ENCODE results near the gene TMEM116.
"Not testable (repeated sequence)": the region's sequence is repeated elsewhere in the genome, so short reads cannot be mapped to it uniquely, and the experiment has no call there.

Gene TMEM116

DNA sequence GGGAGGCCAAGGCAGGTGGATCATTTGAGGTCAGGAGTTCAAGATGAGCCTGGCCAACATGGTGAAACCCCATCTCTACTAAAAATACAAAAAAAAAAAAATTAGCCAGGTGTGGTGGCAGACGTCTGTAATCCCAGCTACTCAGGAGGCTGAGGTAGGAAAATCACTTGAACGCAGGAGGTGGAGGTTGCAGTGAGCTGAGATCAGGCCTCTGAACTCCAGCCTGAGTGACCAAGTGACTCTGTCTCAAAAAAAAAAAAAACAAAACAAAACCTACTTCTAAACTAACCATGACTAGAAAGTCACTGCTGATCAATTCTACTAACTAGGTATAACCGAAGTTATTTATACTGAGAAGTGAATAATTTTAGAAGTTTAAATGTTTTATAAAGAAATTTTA, 3.4 kb downstream of the TMEM116 start:
- not testable (repeated sequence) for DNase-seq (ENCODE audit: low spot score)

- DNase-seq (ENCODE audit: low spot score) = no peak
These were observed 4.0 kb downstream of the TMEM116 start for GRCh38 chr12:112008918-112009317.

GRCh38 chr12:112007945-112008344, 5.0 kb downstream of the TMEM116 start:
- no peak for DNase-seq (ENCODE audit: low spot score)

DNA sequence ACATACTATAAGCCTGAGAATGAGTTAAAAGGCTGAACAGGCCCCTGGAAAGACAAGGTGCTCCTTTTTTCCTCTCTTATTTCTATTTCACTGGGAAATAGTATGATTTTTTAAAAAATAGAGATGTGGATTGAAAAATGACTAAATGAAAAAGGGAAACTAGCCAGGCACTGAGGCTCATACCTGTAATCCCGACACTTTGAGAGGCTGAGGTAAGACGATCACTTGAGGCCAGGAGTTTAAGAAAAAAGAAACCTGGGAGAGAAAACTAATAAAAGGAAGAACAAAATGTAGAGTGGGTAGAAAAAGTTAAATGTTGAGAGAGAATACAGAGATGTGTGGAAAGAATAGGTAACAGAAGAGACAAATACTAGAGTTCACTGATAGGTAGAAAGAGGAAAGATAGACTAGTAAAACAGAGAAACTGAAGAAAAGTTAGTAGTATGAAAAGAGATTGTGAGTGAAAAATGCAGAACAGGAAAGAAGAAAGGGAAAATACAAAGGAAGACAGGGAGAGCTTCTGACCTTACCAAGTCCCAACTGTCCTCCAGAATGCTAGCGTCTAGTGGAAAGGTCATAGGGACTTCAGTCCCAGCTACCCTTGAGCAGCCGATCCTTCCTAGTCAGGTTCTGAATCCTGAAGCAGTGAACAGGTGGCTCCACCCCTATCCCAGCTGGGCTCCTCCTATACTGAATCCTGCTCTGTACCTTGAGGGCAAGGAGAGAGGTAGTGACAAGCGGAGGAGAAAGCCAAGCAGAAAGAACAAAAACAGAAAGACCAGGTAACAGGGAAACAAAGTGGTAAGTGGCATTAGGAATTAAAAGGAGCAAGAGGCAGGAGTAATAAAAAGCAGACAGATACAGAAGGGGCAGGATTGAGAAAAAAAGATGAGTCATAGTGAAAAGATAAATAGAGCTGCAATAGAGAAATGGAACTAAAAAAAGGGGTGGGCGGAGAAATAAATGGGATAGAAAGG, 7.3 kb downstream of the TMEM116 start:
- no peak for DNase-seq (ENCODE audit: low spot score)

GRCh38 chr12:112004041-112004440, 8.9 kb downstream of the TMEM116 start:
- DNase-seq (ENCODE audit: low spot score) = no peak

DNA sequence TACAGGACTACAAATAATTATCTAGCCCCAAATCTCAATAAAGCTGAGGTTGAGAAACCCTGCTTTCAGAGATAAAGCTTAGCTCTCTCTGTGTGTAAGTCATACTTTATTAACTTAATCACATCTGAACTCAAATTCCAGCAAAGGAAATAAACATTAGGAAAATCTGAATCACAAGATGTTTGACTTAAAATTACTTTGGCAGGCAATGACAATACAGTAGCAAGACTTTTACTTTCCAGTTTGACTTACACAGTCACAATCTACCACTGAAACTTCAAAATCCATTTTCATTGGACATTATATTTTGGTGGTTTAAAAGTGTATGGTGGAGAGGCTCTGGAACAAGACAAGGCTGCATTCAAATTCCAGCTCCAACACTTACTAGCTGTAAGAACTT, 11.4 kb downstream of the TMEM116 start:
- DNase-seq (ENCODE audit: low spot score) = no peak

GRCh38 chr12:112000820-112001219, 12.1 kb downstream of the TMEM116 start:
- DNase-seq (ENCODE audit: low spot score) = no peak

GRCh38 chr12:111999129-111999528, 13.8 kb downstream of the TMEM116 start:
- DNase-seq (ENCODE audit: low spot score) = not testable (repeated sequence)

GRCh38 chr12:111998015-111998414, 14.9 kb downstream of the TMEM116 start:
- no peak for DNase-seq (ENCODE audit: low spot score)

DNA sequence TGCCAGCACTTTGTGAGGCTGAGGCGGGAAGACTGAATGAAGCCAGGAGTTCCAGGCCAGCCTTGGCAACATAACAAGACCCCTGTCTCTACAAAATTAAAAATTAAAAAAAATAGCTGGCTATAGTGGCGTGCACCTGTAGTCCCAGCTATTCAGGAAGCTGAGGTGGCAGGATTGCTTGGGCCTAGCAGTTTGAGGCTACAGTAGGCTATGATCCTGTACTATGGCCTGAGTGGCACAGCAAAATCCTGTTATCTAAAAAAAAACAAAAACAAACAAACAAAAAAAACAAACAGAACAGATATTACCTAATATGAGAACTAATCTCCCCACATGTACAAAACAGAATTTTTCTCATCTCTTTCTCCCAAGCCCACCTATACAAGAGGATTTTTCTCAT, 15.7 kb downstream of the TMEM116 start:
- DNase-seq (ENCODE audit: low spot score) = no peak

- DNase-seq (ENCODE audit: low spot score) = no peak
These were observed 17.0 kb downstream of the TMEM116 start for GRCh38 chr12:111995782-111996480.

DNA sequence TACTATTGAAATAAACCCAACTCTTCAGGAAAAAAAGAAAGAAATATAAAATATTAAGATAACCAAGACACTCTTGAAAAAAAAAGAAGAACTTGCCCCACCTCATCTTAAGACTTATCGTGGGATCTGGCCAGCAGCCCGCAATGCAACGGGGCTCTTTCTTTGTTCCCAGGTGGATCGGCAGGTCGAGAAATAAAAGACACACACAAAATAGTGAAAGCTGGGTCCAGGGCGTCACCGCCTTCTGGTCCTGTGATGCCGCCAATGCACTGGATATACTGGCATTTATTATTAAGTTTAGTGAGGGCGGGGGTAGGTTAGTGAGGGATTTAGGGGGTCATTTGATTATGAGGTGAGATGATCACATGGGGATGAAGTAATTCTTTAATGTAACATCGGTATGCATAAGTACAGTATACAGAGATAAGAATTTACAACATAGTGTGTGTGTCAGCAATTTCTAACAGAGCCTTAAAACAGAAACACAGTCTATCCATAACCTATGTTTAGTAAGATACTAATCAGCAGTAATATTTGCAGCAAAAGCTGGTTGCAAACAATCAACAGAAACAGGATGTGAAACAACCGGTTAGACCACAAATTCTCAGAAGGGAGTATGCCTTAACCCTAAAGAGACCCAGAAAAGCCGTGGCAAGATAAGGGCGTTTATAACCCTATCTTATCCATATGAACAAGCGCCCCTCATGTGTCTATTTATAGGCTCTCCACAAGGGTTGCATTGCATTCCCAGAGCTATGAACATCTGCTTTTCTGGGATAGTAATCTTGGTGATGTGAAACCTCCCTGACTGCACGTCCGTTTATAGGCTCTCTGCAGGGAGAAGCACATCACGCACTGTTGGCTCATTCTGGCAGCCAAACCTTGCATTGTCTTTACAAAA, 18.5 kb downstream of the TMEM116 start:
- DNase-seq (ENCODE audit: low spot score) = not testable (repeated sequence)

DNA sequence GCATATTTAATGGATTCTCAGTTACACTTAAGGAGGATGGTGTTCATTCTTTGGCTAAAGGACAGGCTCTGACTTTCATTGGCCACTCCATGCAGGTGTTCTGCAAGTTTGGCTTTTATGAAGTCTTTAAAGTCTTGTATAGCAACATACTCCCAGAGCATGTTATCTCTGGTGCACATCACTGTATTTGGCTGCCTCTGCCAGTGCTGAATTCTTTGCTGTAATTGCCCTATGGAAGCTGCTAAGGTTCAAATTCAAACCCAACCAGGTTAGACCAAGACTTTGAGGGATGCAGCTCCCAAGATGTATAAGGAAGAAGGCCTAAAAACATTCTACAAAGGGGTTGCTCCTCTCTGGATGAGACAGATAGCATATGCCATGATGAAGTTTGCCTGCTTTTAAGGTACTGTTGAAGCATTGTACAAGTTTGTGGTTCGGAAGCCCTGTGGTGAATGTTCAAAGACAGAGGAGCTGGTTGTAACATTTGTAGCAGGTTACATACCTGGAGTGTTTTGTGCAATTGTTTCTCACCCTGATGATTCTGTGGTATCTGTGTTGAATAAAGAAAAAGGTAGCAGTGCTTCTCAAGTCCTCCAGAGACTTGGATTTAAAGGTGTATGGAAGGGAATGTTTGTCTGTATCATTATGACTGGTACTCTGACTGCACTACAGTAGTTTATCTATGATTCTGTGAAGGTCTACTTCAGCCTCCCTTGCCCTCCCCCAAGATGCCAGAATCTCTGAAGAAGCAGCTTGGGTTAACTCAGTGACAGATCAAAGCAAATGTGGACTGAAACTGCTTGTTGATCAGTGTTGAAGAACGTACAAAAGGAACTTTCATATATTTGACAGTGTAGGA, 19.4 kb downstream of the TMEM116 start:
- DNase-seq (ENCODE audit: low spot score) = no peak

DNA sequence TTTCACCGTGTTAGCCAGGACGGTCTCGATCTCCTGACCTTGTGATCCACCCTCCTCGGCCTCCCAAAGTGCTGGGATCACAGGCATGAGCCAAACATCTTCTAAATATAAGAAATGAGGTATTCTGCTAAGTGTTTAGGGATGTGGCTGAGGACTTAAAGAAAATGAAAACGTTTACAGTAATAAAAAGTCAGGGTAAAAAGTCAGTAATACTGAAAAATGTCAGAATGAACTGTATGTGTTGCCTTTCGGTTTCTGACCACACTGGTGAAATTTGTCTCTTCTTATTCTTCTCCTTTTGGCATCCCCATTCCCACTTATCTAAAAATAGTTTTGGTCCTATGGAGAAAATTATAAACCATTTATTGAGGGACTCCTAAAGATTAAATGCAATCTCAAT, 20.5 kb downstream of the TMEM116 start:
- no peak for DNase-seq (ENCODE audit: low spot score)

DNA sequence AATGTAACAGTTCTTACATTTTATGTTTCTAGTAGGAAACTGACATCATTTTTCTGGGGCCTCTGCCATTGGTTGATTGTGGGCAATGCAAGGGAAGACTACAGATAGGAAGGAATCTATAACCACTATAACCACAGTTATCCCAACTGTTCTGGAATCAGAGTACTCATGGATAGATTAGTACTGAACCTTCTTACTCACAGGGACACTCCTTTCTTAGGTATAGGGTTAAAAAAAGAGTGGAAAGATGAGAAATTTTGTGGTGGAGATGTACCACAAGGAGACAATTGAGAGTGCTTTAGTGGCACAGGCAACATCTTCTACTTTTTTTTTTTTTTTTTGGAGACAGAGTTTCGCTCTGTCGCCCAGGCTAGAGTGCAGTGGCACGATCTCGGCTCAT, 21.0 kb downstream of the TMEM116 start:
- no peak for DNase-seq (ENCODE audit: low spot score)

DNA sequence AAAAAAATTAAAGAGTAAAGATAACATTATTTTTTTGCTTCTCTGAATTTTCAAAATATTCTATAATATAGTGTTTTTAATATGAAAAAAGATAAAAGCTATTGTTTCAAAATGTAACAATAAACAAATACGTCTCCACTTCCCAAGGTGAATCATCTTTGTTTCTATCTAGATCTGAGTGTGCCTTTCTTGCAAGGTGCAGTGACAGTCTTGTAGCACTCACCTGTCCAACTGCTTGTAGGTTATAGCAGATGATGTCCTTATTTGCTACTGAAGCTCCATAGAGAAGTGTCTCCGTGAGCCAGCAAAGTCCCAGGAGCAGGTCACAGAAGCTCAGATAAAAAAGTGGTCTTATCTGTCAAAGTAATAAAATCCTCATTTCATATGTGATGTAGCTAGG, 21.4 kb downstream of the TMEM116 start:
- no peak for DNase-seq (ENCODE audit: low spot score)

DNA sequence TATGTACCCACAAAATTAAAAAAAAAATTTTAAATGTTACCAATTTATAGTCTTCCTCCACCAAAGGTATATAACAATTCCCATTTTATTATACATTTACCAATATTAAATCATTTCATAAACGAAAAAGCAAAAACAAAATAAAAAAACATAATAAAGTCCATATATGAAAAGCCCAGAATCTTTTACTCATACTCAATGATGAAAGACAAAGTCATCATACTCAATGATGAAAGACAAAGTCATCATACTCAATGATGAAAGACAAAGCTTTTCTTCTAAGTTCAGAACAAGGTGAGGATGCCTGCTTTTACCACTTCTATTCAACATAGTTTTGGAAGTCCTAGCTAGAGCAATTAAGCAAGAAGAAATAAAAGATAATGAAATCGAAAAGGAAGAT, 28.1 kb downstream of the TMEM116 start:
- no peak for DNase-seq (ENCODE audit: low spot score)

GRCh38 chr12:111981987-111982386, 31.0 kb downstream of the TMEM116 start:
- DNase-seq (ENCODE audit: low spot score) = no peak

DNA sequence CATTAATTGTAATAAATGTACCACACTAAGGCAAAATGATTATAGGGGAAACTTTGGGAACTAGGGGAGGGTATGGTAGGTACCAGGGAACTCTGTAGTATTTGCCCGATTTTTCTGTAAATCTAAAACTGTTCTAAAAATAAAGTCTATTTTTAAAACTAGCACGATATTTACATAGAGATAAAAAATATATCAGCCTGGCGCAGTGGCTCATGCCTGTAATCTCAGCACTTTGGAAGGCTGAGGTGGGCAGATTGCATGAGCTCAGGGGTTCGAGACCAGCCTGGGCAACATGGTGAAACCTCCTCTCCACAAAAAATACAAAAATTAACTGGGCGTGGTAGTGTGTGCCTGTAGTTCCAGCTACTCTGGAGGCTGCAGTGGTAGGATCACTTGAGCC, 32.4 kb downstream of the TMEM116 start:
- no peak for DNase-seq (ENCODE audit: low spot score)

GRCh38 chr12:111978545-111978944, 34.4 kb downstream of the TMEM116 start:
- DNase-seq (ENCODE audit: low spot score) = no peak

- no peak for DNase-seq (ENCODE audit: low spot score)
These were observed 36.1 kb downstream of the TMEM116 start for GRCh38 chr12:111976860-111977259.
